Umbilical cord (tissue), 2 donors: ENCODE measurements around the gene EXOC3L1. TPM values are rescaled to one million over a fixed set of nuclear protein-coding genes. Genes with fewer than 3 reads are reported as not detected.
A peak's percentile ranks its signal among the peaks of the same experiment; 100 is the strongest.

Experiments
- DNase-seq: peaks from one replicate; pipeline ENCODE4 v3.0.0-alpha.2; 2015; ENCODE audit warnings: low spot score
- total RNA-seq: library from RNA; depleted of rRNA; stranded (reverse); fragments of >200 nt; gene quantifications from one replicate; pipeline ENCODE4 v1.2.3, GENCODE V29; 2014; ENCODE audit warnings: low replicate concordance; ENCODE audit not compliant: insufficient read depth

Gene EXOC3L1, protein sequence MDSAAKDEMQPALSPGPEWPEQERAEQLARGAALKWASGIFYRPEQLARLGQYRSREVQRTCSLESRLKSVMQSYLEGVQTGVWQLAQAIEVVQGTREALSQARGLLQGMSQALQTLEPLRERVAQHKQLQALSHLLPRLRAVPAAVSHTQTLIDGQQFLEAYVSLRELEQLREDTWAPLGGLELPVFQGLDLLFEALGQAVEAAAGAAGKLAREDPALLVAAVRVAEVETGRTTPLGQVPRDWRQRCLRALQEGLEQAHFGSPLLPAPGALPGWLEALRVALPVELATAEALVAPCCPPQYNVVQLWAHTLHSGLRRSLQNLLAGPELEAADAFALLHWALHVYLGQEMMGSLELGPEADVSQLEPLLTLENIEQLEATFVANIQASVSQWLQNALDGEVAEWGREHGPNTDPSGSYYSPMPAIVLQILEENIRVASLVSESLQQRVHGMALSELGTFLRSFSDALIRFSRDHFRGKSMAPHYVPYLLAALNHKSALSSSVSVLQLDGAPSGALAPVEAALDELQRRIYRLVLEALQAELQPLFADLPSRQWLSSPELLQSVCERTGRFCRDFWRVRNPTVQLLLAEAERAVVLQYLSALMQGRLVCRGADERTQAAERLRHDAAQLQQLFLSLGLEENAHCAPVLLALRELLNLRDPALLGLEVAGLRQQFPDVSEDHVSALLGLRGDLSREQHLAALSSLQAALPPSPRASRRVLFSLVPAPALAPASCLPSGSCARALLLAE
- total RNA-seq, result 0.24 TPM

DNA sequence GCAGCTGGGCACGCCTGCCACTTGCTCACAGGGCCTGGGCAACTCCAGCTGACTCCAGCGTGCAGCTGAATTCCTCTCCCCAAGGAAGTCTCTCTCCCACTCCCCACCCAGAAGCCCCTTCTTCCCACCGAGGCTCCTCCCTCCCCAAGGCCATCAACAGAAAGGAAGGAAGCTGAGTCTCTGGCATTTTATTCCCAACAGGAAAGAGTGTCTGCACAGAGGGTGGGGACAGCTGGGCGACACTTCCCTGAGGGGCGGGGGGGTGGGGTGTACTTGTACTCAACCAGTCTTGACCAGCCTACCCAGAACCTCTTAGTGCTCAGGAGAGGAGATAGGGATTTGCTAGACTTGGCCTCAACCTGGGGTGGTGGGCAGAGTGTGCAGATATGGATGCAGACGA, at the start of gene EXOC3L1:
EXOC3L1 (minus strand) TSS at position 96 of the 400 bp plus-strand sequence. CDS start 460 bp downstream, outside the sequence.
- DNase-seq, result no peak

- DNase-seq, result no peak
Observed at GRCh38 chr16:67238806-67239470, 49.0 kb upstream of the EXOC3L1 start.

- no peak for DNase-seq
Observed at GRCh38 chr16:67238278-67238575, 48.3 kb upstream of the EXOC3L1 start.

- DNase-seq, result no peak
Observed at GRCh38 chr16:67237396-67238277, 47.7 kb upstream of the EXOC3L1 start.

DNA sequence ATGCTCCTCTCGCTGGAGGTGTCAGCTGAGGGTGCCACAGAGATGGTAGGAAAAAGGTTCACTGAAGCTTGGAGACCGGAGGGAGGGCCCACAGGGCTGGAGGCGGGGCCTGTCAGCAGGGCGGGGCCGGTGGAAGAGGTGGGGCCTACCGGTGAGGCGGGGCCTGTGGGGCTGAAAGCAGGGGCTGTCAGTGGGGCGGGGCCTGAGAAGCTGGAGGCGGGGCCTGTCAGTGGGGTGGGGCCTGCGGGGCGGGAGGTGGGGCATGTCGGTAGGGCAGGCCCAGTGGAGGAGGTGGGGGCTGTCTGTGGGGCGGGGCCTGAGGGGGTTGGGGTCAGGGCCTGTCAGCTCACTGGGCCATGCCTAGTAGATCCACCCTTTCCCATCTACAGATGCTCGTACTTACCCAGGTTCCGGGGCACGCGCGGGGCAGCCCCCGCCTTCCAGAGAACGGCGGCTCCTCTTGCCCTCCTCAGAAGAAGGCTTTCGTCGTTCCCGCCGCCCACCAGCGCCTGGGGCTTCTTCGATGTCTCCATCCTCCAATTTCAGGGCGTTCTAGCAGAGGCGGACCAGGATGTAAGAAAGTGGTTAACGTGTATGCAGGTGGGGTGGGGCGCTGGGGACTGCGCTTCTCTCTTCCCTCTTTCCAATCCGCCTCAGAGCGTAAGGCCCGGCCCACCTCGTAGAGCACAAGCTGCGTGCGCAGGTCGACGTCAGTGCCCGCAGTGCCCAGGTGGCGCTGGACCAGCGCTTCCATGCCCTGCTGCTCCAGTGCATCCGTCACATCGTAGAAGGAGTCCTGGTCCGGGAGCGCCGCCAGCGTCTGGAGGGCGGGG, 46.8 kb upstream of the EXOC3L1 start:
- no peak for DNase-seq

- DNase-seq, result no peak
Observed at GRCh38 chr16:67235816-67236562, 46.1 kb upstream of the EXOC3L1 start.

GRCh38 chr16:67234180-67234597, 44.3 kb upstream of the EXOC3L1 start:
- no peak for DNase-seq

- DNase-seq, result no peak
Observed at GRCh38 chr16:67233596-67233995, 43.7 kb upstream of the EXOC3L1 start.

GRCh38 chr16:67230809-67231660, 41.1 kb upstream of the EXOC3L1 start:
- no peak for DNase-seq

DNA sequence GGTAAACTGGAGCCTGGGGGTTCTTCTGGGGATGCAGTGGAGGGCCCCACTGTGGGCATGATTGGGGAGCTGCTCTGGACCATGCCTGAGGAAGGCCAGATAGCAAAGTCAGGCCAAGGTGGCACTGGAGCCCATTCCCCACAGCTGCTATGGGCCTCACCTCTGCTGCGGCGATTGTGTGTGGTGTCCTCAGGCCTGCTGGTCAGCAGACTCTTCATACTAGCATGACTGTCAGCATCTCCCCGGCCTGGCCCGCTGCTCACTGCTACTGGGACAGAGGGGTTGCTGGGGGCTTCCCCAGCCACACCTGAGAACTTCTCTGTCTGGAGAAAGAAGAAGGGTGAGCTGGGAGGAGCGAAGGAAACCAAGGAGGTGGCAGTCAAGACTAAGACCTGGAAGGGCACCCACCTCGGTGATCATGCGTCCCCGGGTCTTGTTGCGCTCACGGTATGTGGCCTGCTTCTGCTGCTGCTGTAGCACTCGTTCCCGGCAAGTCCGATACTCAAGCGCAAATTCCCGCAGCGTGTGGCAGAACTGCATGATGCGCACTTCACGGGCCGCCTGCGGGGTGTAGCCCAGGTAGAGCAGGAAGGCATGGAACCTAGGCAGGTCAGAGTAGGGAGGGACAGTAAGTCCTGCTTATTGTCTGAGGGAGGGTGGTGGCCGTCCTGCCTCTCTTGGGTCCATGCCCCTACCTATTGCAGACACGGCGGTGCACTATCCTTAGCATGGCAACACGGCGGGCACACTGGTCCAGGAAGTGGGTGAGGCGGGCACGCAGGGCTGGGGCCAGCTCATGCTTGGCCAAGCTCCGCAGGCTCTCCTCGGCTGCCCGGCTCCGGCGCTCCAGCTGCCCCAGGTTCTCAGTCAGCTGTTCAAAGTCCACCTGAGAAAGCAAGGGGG, 40.2 kb upstream of the EXOC3L1 start:
- no peak for DNase-seq

GRCh38 chr16:67228905-67229304, 39.0 kb upstream of the EXOC3L1 start:
- no peak for DNase-seq

- DNase-seq, result no peak
Observed at GRCh38 chr16:67228034-67228785, 38.3 kb upstream of the EXOC3L1 start.

GRCh38 chr16:67227567-67227921, 37.6 kb upstream of the EXOC3L1 start:
- no peak for DNase-seq

- peak; percentile 99 for DNase-seq
Observed at GRCh38 chr16:67226804-67227566, 37.0 kb upstream of the EXOC3L1 start, which contains the start of gene TMEM208. TMEM208 (plus strand) TSS chr16:67227130; CDS start chr16:67227219, 89 bp downstream.

DNA sequence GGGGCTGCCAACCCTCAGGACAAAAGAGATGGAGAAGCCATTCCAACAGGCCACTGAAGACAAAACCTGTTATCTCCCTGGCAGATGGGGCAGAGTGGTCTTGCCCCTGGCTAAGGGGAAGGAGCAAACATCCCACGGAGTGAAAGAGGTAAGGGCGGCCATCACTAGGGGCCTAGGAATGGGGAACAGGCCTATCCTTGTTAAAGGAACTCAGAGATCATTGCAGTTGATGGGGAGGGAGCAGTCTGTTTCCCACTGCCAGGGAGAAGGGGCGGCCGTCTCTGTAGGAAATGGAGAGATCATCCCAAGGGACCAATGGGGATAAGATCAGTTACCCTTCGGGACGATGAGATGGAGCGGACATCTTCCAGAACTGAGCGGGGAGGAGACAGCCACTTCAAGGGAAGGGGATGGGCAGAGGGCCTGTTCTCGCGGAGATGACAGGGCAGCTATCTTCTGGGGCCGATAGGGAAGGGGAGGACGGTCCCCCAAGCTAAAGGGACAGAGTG, 36.4 kb upstream of the EXOC3L1 start:
- DNase-seq, result no peak

DNA sequence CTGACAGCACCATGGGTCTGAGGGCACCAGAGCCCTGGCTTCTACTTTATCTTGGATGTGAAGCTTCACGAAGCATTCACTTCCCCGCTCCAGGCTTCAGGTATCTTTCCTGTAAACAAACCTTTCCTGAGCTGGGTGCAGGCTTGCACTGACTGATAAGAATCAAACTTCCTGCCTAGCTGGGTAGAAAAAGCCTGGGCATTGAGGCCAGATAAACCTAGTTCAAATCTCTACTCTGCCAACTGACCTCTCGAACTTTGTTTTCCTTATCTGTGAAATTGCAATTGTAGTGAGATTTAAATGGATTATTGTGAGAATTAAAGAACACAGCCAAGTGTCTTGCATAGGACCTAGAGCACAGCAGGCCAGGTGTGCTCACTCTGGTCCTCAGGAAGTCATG, 34.1 kb upstream of the EXOC3L1 start:
- no peak for DNase-seq
